HG03139 (cell line): ENCODE data around the gene CARD14.
"Not testable (repeated sequence)": the region's sequence is repeated elsewhere in the genome, so short reads cannot be mapped to it uniquely, and the experiment has no call there.

Source experiments
- ATAC-seq: cut with Tn5 transposase; IDR thresholded peaks from one replicate; pipeline ENCODE4 v1.9.1; 2021; ENCODE audit not compliant: unreplicated experiment

The CARD14 gene

DNA sequence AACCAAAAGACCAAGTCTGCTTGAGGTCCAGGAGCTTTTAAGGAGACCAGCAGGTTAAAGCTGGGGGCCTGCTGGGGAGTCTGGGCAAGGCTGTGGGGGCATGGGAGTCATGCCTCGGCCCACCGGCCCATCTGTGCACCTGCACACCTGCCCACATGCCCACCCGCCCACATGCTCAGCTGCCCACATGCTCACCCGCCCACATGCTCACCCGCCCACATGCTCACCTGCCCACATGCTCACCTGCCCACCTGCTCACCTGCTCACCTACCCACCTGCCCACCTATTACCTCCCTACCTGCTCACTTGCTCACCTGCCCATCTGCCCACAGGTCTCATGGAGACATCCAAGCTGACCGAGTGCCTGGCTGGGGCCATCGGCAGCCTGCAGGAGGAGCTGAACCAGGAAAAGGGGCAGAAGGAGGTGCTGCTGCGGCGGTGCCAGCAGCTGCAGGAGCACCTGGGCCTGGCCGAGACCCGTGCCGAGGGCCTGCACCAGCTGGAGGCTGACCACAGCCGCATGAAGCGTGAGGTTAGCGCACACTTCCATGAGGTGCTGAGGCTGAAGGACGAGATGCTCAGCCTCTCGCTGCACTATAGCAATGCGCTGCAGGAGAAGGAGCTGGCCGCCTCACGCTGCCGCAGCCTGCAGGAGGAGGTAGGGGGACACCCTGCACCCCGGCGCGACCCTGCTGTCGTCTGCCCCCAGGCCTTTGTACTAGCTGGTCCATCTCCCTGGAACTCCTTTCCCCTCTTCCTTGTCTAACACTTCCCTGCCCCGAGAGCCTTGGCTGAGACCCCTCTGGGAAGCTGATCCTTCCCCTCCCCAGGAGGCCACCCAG, 14.0 kb downstream of the CARD14 start:
- no peak for ATAC-seq

DNA sequence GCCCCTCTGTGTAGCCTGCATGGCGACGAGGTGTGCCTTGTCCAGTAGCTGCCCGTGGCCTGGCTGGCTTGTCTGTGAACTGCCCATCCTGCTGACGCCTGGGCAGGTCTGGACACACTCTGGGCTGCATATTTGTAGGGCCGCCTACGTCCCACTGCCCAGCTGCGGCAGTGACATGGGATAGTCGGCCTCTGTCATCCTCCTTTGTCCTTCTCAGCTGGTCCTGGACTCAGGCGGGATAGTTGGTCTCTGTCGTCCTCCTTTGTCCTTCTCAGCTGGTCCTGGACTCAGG, 14.5 kb downstream of the CARD14 start:
- no peak for ATAC-seq

DNA sequence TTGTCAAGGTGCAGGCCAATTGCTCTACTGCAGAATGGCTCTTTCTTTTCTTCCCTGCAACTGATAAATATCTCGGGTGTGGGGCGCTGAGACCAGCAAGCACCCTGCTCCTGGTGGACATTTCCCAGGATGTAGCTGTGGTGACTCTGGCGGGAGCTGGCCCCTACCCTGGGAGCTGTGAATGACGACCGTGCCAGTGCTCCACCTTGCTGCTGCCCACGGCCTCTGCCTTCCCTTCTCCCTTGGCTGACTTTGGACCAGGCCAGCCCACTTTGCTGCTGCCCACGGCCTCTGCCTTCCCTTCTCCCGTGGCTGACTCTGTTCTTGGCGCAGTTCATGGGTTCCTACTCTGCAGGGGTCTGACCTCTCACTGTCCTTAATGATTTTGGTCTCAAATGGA, 16.1 kb downstream of the CARD14 start:
- ATAC-seq = no peak

DNA sequence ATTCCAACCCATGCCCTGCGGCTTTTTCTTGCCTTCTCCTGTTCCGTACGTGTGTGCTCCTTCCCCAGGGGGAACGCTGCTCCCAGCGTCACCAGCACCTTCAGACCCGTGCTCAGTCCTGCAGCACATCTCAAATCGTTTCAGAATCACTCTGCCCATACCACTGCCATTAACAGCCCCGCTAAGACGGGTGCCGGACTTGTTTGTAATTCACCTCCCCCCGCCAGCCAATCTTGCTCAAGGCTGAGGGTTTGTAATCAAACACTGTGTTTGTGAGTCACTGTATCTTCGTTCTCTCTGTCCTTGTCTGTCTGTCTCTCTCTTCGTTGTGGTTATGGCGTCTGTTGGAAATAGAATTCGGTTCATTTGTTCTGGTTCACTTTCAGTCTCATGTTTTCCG, 17.3 kb downstream of the CARD14 start:
- ATAC-seq = no peak

DNA sequence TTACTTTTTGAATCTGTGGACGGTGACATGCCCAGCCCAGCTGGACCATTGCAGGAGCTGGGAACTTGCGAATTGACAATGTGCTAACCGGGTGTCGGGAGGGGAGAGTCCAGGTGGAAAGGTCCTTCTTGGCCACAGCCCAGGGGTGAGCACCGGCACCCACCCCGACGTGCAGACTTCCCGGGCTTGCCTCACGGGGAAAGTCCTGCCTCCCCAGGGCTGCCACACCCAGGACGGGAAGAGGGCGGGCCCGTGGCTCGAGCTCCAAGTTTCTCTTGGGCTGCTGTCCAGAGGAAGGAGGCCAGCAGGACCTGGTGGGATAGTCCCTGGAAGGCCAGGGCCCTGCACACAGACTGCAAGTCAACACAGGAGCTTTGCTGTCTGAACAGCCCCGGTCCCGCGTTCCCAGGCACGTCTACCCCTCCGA, 17.7 kb downstream of the CARD14 start:
- ATAC-seq = no peak

DNA sequence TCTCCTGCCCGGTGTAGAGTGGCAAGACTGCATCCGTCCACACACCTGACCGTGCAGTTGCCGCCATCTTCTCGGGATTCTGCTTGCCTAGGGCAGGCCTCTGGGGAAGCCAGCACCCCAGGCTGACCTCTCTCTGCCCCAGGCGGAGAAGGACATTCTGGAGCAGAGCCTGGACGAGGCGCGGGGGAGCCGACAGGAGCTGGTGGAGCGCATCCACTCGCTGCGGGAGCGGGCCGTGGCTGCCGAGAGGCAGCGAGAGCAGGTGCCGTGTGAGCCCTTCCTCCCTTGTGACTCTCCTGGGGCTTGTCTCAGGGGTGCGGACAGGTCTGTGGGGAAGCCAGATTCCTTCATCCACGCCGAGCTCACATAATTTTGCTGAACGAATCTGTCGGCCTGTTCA, 19.8 kb downstream of the CARD14 start:
- ATAC-seq = no peak

DNA sequence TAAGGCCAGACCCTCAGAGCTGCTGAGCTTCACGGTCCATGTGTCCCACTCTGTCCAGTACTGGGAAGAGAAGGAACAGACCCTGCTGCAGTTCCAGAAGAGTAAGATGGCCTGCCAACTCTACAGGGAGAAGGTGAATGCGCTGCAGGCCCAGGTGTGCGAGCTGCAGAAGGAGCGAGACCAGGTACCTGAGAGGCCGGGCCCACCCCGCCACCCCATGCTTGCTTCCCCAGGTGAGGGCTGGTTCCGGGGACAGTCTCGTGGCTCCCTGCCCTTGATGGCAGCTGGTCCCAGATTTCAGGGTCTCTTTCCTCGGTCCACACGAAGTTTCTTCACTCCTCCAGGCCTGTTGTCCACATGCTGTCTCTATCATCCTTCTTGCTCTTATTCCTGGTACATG, 20.9 kb downstream of the CARD14 start:
- no peak for ATAC-seq

DNA sequence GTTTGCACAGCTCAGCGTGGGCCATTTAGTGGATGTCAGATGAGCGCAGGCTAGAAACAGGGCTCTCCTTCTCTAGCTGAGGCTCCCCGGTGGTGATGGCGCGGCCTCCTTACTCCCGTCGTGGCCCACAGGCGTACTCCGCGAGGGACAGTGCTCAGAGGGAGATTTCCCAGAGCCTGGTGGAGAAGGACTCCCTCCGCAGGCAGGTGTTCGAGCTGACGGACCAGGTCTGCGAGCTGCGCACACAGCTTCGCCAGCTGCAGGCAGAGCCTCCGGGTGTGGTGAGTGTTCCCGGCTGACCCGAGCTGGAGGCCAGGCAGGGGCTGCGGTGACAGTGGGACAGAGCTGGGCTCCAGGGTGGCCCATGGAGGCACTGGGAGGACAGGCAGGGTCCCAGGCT, 21.4 kb downstream of the CARD14 start:
- ATAC-seq = no peak

DNA sequence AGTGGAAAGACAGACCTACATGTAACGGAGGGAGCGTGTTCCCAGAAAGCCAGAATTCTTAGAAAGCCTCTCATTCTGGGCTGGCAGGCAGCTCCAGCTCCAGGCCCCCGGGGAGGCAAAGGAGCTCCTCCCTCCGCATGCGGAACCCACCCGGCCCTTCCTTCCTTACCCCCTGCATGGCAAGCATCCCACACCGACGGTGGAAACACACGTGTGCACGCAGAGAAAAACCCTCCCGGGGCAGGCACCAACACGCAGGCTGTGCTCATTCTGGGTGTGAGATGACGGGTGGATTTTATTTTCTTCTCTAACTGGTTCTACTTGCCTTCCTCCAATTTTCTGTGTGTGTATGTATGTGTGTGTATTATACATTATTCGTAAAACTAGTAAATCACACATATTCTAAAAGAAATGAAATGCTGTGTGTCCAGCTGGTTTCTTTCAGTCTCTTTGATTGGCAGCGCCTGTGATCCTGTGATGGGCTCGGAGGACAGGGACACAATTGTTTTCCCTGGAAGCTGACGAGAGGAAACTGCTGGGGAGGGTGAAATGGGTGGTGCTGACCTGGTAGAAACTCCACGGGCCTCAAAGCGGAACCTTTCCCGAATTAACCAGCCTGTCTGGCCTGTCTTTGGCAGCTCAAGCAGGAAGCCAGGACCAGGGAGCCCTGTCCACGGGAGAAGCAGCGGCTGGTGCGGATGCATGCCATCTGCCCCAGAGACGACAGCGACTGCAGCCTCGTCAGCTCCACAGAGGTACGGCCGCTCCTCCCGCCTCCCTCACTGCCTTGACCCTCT, 22.2 kb downstream of the CARD14 start:
- no peak for ATAC-seq

DNA sequence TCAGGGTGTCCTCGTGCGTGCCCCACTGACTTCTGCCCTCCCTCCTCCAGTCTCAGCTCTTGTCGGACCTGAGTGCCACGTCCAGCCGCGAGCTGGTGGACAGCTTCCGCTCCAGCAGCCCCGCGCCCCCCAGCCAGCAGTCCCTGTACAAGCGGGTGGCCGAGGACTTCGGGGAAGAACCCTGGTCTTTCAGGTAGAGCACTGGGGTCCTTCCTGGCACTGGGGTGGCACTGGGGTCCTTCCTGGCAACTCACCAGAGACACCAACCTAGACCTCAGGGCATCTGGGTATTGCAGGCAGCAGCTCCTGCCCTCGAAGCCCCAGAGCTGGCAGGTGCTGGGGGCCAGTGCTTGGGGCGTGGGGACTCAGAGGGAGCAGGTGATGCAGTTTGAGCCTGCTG, 25.3 kb downstream of the CARD14 start:
- ATAC-seq = no peak

DNA sequence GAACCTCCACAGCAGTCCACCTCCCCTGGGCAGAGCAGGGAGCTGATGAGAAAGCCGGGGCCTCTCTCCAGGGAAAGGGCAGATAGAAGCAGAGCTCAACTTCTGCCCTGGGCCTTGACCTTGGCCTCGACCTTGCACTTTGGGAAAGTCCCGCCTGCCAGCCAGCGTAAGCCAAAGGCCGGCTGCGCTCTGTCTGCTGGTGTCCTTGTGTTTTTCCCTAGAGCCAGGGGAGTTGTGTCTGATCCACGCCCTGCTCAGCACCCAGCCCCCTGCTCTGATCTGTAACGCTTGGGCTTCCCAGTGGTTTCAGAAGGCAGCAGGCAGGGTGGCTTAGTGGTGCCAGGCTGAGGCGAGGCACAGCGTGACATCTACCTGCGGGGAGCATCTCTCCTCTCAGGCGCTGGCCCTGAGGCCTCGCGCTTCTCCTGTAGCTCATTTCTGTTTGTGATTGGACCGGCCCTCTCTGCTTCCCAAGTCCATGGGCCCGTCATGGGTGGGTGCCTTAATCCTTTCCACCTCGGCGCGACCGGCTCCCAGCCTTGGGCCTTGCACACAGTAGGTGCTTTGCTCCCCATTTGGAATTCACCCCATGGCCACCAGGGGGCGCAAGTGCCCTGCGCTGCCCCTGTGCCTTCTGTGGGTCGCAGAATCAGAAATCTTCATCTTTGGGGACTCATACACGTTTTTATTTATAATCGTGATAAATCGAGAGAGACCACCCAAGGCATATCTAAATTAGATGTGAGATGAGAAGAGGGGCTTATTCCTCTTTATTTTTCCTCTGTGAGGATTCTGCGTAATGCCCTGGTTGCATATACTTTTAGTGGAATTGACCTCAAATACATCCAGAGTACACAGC, 26.1 kb downstream of the CARD14 start:
- no peak for ATAC-seq

DNA sequence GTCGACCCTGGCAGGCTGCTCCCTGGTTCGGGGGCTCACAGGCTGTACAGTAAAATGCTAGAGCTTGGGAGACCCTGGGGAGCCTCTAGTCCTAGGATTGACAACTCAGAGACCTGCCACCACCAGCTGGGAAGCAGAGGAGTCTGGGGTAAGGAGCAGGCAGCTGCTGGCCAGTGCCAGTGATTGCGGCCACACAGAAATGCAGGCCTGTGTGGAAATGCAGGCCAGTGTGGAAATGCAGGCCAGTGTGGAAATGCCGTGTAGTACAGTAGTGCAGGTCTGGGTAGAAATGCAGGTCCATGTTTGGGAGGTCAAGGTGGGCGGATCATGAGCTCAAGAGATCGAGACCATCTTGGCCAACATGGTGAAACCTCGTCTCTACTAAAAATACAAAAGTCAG, 26.8 kb downstream of the CARD14 start:
- no peak for ATAC-seq

DNA sequence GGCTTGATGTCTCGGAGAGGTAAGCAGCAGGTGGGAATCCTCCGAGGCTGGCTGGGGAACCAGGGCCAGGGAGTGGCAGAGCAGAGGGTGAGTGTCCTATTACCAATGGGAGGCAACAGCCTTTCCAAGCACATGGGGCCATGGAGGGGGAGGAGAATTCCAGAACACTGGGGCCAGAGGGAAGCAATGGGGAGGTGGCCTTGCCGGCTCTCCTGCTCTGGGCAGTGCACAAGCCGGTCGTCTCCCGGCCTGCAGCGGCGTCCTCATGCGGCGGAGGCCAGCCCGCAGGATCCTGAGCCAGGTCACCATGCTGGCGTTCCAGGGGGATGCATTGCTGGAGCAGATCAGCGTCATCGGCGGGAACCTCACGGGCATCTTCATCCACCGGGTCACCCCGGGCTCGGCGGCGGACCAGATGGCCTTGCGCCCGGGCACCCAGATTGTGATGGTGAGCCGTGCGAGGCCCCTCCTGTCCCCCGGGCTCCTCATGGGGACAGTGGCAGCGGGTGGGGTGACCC, 28.4 kb downstream of the CARD14 start:
- ATAC-seq = no peak

DNA sequence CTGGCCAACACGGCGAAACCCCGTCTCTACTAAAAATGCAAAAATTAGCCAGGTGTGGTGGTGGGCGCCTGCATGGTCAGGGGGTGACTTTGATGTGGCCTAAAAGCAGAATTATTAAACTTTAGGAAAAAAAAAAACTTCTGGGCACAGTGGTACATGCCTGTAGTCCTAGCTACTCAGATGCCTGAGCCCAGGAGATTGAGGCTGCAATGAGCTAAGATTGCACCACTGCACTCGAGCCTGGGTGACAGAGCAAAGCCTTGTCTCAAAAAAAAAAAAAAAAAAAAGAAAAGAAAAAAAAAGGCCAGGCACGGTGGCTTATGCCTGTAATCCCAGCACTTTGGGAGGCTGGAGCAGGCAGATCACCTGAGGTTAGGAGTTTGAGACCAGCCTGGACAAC, 29.5 kb downstream of the CARD14 start:
- ATAC-seq = not testable (repeated sequence)

DNA sequence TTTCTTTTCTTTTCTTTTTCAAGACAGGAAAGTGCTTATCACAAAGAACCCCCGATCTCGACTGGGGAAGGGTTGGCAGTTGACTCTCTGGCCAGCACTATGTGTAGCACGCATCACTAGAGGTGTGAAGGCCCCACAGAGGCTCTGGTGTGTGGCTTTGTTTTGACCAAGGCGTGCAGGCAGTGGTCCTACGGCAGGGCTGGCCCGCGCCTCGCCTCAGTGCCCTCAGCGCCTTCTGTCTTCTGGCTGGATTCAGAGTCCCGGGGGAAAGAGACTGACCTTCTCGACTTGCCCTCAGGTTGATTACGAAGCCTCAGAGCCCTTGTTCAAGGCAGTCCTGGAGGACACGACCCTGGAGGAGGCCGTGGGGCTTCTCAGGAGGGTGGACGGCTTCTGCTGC, 31.6 kb downstream of the CARD14 start:
- ATAC-seq = no peak

DNA sequence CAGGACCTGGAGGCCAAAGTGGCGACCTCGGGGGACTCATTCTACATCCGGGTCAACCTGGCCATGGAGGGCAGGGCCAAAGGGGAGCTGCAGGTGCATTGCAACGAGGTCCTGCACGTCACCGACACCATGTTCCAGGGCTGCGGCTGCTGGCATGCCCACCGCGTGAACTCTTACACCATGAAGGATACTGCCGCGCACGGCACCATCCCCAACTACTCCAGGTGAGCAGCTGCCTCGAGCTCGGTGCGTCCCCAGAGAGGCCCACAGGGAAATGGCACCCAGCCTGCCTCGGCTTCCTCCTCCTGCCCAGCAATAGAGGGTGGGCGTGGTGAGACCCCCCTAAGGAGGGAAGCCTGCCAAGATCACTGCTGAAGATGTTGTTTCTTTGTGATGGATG, 32.4 kb downstream of the CARD14 start:
- no peak for ATAC-seq

DNA sequence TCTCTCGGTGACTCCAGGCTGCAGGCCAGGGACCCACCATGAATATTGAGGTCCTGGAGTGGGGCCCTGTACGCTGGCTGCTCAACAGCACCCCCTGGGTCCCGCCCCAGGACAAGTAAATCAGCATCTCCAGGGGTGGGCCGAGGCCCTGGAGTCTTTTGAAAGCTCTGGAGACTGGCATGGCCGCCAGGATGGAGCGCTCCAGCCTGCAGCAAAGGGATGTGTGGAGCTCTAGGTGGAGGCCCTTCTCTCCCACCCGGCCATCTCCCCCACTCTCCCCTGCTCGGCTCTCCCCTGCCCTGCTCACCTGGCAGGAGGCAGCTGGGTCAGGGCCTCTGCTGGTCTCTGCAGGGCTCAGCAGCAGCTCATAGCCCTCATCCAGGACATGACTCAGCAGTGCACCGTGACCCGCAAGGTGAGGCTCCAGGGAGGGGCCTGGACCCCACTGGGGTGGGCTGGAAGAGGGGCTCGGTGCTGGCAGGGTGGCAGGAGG, 33.7 kb downstream of the CARD14 start:
- no peak for ATAC-seq

DNA sequence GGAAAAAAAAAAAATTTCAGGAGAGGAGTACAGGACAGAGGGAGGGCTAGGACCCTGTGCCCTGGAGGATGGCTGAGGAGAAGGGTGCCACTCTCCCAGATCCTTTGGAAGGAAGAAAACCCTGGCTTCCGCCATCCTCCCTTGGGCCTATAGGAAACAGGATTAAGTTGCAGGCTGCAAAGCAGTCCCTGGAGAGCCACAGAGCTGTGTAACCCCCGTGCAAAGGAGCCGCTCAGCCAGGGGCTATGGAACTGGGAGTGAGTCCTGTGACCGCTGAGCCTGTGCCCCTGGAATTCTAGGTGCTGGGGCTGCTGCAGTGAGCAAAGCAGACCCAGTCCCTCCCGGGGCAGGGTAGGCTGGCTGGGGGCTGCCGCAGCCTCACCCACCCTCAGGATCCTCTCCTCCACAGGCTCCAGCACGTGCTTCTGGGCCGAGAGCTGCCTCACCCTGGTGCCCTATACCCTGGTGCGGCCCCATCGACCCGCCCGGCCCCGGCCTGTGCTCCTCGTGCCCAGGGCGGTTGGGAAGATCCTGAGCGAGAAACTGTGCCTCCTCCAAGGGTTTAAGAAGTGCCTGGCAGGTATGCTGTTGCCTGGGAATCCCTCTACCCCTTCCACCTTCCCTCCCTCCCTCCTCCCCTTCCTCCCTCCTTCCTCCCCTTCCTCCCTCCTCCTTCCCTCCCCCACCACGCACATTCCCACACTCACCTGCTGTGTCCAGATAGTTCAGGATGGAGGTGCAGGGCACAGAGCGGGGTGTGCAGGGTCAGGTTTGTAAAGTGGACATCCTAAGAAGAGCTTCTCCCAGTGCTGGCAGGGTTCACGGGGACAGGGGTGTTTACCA, 35.0 kb downstream of the CARD14 start:
- no peak for ATAC-seq

DNA sequence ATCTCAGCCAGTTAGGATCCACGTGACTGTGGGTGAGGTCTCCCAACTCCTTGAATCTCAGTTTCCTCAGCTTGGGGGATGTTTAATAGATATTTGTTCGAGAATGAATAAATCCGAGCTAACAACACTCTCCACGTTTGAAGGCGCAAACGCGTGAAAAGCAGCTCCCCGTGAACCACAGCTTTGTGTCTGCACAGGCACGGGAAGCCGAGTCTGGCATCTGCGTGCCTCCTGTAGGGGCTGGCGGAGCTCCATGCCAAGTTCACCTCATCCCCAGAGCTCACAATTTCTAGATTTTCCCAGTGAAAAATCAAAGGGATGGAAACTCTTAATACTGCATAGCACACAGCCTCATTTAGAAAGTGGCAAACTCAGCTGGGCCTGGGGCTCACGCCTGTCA, 36.0 kb downstream of the CARD14 start:
- no peak for ATAC-seq

DNA sequence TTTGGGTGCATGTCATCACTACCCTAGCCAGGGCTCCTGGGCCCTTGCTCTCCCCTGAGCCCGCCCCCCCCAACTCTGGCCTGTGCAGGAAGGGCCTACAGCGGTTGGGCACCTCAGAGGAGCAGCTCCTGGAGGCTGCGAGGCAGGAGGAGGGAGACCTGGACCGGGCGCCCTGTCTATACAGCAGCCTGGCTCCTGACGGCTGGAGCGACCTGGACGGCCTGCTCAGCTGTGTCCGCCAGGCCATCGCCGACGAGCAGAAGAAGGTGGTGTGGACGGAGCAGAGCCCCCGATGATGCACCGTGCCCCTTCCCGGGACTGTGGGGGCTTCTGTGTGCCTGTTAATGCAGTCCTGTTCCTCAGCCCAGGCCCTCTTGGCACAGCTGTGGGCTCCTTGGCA, 38.2 kb downstream of the CARD14 start:
- no peak for ATAC-seq
